Measurements from ENCODE around the gene CAPN2. TPM values are rescaled to one million over a fixed set of nuclear protein-coding genes. Genes with fewer than 3 reads are reported as not detected.
A peak's percentile ranks its signal among the peaks of the same experiment; 100 is the strongest.

The CAPN2 gene
- total and polyA plus RNA-seq, 3 donors from 2014 or later = 99.0 to 179 (median 174) TPM

DNA sequence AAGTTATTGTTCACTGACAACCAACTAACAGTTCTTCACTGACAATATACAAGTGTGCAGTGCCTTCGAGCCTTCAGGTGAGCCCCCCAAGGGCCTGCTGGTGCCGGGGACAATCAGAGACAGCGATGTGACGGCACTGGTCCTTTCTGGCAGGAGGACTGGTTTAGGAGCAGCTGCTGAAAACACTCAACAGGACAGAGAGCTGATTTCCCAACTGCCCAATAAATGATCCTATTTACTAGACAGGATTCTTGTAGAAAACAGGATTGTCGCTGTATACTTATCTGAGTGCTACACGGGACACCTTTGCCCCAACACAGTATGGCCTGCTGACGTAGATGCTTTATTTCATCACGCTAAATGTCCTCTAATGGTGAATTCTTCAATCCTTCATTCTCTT, 68.0 kb downstream of the CAPN2 start:
- no peak overlapping the region for H3K4me3 ChIP-seq
- intact Hi-C loops (cut with DNase I; ENCODE audit: low total_unique reads) = no loop called here
- no peaks in the 10 kb centered on the region for H3K9me3 ChIP-seq
- no peaks in the 10 kb centered on the region for H3K4me1 ChIP-seq
- 94 to 95% methylated on average over 8 of the region's 8 CpGs for WGBS, 2 donors
- TF ChIP-seq, protein P1, sequence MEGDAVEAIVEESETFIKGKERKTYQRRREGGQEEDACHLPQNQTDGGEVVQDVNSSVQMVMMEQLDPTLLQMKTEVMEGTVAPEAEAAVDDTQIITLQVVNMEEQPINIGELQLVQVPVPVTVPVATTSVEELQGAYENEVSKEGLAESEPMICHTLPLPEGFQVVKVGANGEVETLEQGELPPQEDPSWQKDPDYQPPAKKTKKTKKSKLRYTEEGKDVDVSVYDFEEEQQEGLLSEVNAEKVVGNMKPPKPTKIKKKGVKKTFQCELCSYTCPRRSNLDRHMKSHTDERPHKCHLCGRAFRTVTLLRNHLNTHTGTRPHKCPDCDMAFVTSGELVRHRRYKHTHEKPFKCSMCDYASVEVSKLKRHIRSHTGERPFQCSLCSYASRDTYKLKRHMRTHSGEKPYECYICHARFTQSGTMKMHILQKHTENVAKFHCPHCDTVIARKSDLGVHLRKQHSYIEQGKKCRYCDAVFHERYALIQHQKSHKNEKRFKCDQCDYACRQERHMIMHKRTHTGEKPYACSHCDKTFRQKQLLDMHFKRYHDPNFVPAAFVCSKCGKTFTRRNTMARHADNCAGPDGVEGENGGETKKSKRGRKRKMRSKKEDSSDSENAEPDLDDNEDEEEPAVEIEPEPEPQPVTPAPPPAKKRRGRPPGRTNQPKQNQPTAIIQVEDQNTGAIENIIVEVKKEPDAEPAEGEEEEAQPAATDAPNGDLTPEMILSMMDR (IDR thresholded peaks at IDR 0.05) = no peak
- no peak for TF ChIP-seq POLR2A (IDR thresholded peaks at IDR 0.05)
- no peaks in the 10 kb centered on the region for H3K36me3 ChIP-seq (ENCODE audit: low read depth, missing control alignments)
- H3K27ac ChIP-seq = no peak overlapping the region
- DNase-seq = no peak
- H3K27me3 ChIP-seq = no peaks in the 10 kb centered on the region

DNA sequence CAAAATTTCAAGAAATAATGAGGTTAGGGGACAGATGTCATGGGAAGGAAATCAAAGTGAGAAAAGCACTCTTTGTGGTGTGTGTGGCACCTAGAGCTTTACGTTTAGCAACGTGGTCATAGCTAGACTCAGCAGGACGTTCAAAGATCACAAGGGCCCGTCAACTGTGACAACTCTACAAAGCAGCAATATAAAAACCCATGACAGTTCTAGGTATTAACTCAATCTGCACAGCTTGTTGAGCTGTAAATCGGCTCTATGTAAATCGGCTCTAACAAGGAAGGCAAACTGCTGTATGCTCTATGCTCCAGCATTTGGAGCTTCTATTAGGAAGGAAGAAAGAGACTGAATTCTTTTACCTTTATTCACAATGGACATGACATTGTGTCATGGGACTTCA, 68.6 kb downstream of the CAPN2 start:
- Histone ChIP-seq H3K27me3 (no peaks in the 10 kb centered on the region), H3K9me3 (no peaks in the 10 kb centered on the region), H3K4me1 (no peaks in the 10 kb centered on the region), H3K27ac (no peak overlapping the region), H3K36me3 (ENCODE audit: low read depth, missing control alignments) (no peaks in the 10 kb centered on the region), H3K4me3 (no peak overlapping the region)
- DNase-seq = no peak
- intact Hi-C loops (cut with DNase I; ENCODE audit: low total_unique reads) = no loop called here
- 80 to 90% methylated on average over 6 of the region's 6 CpGs for WGBS, 2 donors
- TF ChIP-seq POLR2A (IDR thresholded peaks at IDR 0.05) = no peak
- TF ChIP-seq, protein P1 (IDR thresholded peaks at IDR 0.05) = no peak

DNA sequence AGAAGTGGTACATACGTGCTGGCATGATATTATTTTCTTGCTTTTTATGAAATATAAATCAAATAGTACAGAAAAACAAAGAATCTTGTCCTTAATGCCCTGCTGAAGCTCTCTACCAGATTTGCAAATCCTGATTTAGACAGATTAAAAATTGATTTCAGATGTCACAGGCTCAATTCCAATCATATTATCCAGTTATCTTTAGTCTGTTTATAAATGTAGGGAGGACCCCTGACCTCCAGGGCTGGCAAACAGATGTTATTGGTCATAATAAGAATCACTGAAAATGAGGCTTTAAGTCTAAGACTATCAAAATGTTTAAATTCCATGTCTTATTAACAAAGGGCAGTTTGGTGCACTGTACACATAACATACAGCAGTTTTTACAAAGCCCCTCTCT, 71.3 kb downstream of the CAPN2 start:
- Histone ChIP-seq H3K36me3 (ENCODE audit: low read depth, missing control alignments) (no peaks in the 10 kb centered on the region), H3K4me3 (no peak overlapping the region), H3K9me3 (no peaks in the 10 kb centered on the region), H3K27me3 (no peaks in the 10 kb centered on the region), H3K27ac (no peak overlapping the region), H3K4me1 (no peaks in the 10 kb centered on the region)
- TF ChIP-seq, protein P1 (IDR thresholded peaks at IDR 0.05) = no peak
- no peak for TF ChIP-seq POLR2A (IDR thresholded peaks at IDR 0.05)
- no peak for DNase-seq
- 91 to 92% methylated on average over 1 of the region's 1 CpG for WGBS, 2 donors
- intact Hi-C loops (cut with DNase I; ENCODE audit: low total_unique reads) = no loop called here

DNA sequence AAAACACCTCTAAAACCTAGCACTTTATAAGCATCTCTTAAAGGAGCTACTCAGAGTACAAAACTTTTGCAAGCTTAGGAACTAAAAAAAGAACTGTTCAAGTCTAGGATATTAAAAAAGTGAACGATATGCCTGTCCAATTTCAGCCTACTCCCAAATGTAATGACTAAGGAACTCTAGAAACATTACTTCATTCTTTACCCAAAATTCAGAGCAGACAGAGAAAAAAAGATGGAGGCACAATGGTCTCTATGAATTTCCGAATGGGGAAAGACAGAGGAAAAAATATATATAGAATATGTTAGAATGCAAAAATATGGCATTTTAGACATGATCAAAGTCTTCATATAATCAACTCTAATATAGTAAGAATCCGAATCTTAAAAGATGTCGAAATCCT, 72.2 kb downstream of the CAPN2 start:
- Histone ChIP-seq H3K27ac (no peak overlapping the region), H3K4me1 (no peaks in the 10 kb centered on the region), H3K36me3 (ENCODE audit: low read depth, missing control alignments) (no peaks in the 10 kb centered on the region), H3K27me3 (no peaks in the 10 kb centered on the region), H3K4me3 (no peak overlapping the region), H3K9me3 (no peaks in the 10 kb centered on the region)
- TF ChIP-seq, protein P1 (IDR thresholded peaks at IDR 0.05) = no peak
- no peak for TF ChIP-seq POLR2A (IDR thresholded peaks at IDR 0.05)
- no peak for DNase-seq
- intact Hi-C loops (cut with DNase I; ENCODE audit: low total_unique reads) = no loop called here
- 82 to 86% methylated on average over 4 of the region's 4 CpGs for WGBS, 2 donors

DNA sequence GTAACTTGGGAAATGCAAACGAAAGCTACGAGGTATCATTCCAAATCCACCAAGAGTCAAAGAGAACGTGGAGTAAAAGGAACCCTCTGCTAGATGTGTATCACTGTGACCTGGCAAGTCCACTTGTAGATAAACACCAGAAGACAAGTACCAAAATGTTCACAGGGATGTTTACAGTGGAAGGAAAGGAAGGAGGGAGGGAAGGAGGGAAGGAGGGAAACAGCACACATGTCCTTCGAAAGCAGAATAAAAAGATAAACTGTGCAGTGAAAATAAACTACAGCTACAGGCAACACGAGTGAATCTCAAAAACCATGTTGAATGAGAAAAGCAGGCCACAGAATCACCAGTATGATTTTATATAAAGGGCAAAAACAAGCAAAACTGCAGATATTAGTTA, 73.5 kb downstream of the CAPN2 start:
- no peak for TF ChIP-seq POLR2A (IDR thresholded peaks at IDR 0.05)
- TF ChIP-seq, protein P1 (IDR thresholded peaks at IDR 0.05) = no peak
- intact Hi-C loops (cut with DNase I; ENCODE audit: low total_unique reads) = no loop called here
- Histone ChIP-seq H3K27ac (peak overlapping the region in 1 of 2 donors; percentile 37), H3K4me1 (no peaks in the 10 kb centered on the region), H3K36me3 (ENCODE audit: low read depth, missing control alignments) (no peaks in the 10 kb centered on the region), H3K27me3 (no peaks in the 10 kb centered on the region), H3K9me3 (no peaks in the 10 kb centered on the region), H3K4me3 (no peak overlapping the region)
- no peak for DNase-seq
- WGBS, 2 donors = 33 to 47% methylated on average over 5 of the region's 5 CpGs

Data from testis (tissue), 3 donors.